ENCODE measurements around the gene ALOX12B.
"Not testable (repeated sequence)": the region's sequence is repeated elsewhere in the genome, so short reads cannot be mapped to it uniquely, and the experiment has no call there.

ALOX12B gene

DNA sequence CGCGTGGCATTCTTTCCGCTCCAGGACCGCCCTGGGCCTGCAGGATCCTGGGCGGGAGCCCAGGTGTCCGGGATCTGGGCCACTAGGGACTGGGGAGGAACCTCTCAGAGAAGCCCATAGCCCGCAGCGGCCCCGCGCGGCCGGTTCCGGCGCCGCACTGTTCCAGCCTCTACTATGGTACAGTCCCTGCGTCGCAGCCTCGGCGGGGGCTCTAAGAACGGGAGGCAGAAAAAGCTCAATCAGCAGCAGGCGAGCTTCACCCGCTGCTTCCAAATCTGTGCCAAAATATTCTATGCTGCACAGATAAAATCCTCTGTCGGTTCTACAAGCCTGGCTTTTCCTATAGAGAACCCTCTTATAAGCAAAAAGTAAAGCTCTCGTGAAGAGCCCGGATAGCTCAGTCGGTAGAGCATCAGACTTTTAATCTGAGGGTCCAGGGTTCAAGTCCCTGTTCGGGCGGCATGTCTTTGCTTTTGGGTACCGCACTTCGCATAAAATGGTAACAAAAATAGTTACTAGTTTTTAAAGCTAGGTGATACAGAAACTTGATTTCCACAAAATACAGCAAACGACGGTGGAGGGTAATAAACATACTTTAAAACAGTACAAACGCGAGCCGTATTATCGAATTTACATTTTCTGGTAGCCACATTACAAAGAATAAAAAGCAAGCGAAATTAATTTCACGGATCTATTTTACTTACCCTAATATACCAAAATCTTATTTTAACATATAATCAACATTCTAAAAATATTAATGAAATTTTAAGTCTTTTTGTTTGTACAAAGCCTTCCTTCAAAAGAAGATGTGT, 31.5 kb upstream of the ALOX12B start:
- DNase-seq (ENCODE audit: low spot score) = peak; percentile 83

DNA sequence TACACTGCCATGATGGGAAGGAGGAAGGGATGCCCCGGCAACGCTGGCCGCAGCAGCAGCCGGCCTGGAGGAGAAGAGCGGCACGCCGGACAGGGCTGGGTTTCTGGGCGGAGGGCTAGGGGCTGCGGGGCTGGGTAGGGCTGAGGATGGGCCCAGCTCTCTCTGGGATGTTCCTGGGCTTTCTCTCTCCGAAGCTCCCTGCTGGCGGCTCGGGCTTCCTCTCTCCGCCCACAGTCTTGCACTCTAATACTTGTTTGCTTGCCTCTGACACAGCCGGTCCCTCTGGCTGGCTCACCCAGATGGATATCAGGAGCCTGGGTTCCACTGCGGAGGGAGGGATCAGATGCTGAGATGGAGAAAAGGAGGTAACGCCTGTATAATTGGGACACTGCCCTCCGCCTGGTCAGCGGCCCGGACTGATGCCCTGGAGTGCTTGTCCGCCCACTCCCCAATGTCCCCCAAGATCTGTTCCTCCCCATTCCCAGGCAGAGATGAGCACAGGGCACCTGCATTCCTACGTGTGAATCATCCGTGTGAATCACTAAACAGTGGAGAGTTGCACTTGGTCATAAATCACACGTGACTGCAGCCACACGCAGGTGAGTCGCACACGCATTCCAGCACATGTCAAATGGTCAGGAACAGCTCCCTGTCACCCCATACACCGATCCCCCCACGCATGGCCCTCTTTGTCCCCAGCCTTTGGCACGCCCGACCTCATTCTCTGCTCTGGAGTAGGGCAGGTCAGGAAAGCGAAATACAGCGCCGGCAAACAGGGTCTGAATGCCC, 30.7 kb upstream of the ALOX12B start, which contains the start of gene ALOXE3:
Gene ALOXE3, minus strand, starts transcription at position 535 of the 789 bp plus-strand sequence. Its CDS starts 524 bp downstream, at position 11.
- no peak for DNase-seq (ENCODE audit: low spot score)

DNA sequence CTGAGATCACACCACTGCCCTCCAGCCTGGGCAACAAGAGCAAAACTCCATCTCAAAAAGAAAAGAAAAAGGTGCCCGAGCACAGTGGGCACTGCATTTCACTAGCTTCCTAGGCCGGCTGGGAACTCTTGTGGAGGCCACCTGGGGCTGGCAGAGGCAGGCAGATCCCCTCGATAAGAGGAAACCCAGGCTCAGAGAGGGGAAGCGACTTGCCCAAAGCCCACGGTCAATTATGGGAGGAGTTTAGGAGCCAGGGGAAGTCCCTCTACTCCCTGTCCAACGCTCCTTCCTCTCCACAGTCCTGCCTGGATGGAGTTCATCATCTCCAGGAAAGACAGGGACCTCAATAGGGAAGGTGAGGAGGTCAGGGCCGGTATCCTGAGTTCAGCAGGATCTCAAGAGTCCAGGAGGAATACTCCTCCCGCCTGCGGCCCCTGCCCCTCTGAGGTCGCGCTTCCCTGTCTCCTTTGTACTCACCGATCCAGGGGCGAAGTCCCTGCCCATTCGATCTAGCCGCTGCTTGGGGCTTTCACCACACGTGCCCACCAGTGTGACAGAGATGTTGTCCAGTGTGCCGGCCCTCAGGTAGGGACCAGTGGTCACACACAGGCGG, 30.0 kb upstream of the ALOX12B start:
- DNase-seq (ENCODE audit: low spot score) = no peak

DNA sequence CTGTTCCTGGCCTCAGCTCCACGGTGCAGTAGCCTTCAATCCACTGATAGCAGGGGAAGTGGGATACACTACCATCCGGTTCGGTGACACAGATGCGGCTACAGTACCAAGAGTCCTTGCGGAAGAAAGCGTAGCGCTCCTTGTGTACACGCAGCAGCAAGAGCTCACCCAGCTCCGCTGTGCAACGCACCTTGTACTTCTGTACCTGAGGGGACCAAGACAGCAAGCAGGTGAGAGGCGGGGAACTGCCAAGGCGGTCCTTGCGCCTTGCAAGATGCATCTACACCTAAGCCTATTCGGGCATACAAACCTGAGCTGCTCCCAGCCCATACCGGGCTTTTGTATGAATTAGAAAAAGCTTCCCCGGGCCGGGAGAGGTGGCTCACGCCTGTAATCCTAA, 29.3 kb upstream of the ALOX12B start:
- no peak for DNase-seq (ENCODE audit: low spot score)

DNA sequence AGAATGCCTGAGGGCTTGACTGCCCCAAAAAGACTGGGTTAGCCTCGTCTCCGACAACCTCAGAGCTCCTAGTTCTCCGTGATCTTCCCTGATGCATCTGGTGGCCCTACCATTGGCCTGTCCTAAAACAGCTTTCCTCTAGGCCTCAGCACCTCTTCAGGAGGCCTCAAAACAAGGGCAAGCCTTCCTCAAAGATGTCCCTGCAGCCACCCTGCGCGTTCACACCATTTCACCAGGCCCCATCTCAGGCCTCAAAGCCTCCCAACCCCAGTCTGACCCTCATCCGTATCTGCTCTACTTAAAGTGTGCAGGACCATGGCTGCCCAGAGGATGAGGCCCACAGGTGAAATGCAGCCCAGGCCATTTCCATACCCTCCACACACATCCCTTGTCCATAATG, 23.4 kb upstream of the ALOX12B start:
- no peak for DNase-seq (ENCODE audit: low spot score)

DNA sequence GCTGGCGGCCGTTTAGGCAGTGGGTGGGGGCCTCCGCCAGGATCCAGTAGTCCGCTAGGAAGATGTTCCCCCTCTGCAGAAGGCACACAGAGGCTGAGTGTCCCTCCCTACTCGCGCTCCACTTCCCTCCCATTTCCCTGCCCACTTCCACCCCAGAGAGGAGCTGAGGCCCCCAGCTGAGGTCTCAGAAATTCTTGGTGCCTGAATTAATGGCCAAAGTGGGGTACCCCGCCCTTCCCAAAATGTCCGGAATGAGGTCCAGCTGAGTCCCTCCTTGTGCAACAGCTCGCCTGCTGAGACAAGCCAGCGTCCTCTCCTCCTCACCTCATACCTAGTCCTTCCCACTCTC, 22.9 kb upstream of the ALOX12B start:
- DNase-seq (ENCODE audit: low spot score) = no peak

DNA sequence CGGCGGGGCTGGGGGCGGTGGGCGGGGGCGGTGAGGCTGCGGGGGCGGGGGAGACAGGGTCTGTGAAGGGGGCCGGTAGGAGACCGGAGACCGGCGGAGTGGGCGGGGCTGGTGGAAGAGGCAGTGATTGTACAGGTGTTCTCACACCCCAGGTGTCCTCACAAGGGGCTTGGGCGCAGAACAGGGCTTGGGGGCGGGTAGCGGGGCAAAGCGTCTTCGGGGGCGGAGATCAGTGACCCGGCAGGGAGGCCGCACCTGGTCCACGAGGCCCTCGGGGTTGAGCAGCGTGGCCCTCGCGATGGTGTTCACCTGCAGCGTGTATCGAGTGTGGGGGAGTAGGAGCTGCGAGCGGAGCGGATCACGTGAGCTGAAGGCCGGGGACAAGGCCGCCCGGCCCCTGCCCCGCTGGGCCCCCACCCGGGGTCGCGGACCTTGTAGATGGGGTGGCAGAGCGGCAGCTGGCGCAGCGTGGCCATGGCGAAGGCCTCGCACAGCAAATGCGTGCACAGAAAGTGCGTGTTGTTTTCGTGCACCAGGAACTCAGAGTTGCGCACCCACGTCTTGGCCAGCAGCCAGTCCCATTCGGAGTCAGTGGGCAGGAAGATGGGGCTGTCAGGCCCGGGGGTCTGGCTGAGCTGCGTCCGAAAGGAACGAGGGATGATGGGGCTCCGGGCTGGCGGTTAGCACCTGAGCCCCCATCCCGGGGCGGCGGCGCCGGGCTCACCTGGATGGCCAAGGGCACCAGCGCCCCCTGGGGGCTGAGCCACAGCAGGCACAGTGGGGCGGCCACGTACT, 22.3 kb upstream of the ALOX12B start:
- peak; percentile 3 for DNase-seq (ENCODE audit: low spot score)

DNA sequence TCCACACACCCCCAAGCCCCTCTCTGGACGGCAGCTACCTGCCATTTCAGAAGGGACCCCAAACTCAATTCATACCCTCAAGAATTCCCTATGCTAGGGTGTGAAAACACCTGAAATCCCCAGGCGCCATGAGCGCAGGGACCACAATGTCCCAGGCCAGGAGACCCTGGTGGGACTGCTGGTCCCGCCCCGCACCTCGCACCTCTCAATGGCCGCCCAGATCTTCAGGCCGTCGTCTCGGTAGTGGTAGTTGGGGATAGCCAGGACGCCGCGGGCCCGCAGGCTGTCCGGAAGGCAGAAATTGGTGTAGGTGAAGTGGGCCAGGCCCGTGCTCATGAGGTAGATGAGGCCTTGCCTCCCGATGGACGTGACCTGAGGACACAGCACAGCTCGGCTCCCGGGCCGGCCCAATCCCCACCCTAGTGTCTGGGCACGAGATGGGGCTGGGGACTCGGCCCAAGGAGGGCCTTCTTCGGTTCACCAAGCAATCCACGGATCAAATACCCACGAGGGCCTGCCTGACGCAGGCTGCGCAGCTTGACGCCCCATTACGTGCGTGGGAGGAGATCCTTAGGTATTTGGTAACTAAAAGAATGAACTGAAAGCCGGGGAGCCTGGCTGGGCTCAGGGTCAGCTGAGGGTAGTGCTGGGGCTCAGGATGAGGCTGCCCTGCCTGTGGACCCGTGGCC, 21.6 kb upstream of the ALOX12B start:
- no peak for DNase-seq (ENCODE audit: low spot score)

DNA sequence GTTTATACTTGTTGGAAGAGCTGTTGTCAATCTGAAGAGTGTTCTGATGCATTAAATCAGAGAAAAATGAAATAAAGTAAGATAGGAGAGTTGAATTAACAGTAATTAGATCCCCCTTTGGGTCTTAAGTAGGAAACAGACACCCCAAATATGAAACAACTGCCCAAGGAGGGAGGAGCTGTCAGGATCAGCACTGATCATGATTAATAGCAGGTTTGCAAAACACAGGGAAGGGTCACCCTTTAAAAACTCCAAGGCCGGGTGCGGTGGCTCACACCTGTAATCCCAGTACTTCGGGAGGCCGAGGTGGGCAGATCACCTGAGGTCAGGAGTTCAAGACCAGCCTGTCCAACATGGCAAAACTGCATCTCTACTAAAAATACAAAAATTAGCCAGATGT, 19.5 kb upstream of the ALOX12B start:
- not testable (repeated sequence) for DNase-seq (ENCODE audit: low spot score)

DNA sequence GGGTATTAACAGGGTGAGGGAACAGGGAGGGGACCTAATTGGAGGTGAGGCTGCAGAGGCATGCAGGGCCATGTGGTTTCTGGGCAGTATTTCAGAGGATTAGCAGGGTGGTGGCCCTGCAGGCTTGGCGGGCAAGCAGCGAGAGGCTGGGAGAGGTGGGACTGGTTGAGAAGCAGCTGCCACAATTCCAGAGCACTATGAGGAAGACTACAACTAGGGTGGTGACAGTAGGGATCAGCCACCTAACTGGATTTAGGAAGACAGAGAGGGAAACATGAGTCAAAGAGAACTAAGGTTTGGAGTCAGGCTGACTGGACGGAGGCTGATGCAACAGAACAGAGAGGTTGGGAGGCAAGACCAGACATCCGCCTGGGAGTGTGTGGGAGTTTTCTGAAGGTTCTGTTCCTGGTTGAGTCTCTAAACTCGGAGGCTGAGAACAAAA, 18.5 kb upstream of the ALOX12B start:
- no peak for DNase-seq (ENCODE audit: low spot score)

DNA sequence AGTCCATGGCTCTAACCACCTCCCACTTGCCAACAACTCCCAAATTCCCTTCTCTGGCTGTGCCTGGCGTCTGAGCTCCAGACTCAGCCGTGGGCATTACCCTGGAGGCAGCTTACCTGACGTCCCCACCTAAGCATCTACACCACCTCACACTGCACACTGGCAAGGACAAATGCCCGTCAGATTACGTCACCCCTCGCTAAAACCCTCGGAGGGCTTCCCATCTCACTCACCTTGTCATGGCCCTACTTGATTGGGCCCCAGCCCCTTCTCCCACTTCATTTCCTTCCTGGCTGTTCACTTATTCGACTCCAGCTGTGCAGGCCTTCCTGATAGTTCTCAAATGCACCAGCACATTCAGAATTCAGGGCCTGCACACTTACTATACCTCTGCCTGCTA, 17.4 kb upstream of the ALOX12B start:
- no peak for DNase-seq (ENCODE audit: low spot score)

DNA sequence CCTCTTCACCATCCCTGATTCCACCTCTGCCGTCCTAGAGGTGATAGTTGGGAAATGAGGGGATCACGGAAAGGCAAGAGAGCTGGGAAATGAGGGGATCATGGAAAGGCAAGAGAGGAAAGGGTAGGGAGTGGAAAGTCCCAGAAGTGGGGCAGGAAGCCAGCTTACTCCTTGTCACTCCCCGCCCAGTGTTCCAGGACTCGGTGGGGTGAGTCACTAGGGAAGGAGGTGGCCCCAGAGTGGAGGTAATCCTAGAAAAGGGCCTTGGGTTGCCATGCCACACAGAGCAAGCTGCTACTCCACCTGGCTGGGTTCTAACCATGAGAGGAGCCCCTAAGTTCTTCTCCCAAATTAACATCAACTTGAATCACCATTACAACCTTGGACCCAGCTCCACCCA, 16.0 kb upstream of the ALOX12B start:
- no peak for DNase-seq (ENCODE audit: low spot score)

DNA sequence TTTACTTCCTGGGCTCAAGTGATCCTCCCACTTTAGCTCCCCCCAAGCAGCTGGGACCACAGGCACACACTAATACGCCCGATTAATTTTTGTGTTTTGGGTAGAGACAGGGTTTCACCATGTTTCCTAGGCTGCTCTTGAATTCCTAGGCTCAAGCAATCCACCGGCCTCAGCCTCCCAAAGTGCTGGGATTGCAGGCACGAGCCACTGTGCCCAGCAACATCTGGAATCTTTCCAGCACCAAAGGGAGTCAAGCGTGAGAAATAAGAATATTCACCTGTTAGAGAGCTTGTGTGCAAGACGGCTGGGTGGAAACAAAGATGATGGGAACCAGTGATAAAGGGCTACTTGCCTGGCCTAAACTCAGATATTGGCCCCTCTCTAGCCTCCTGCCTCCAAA, 14.2 kb upstream of the ALOX12B start:
- DNase-seq (ENCODE audit: low spot score) = no peak

DNA sequence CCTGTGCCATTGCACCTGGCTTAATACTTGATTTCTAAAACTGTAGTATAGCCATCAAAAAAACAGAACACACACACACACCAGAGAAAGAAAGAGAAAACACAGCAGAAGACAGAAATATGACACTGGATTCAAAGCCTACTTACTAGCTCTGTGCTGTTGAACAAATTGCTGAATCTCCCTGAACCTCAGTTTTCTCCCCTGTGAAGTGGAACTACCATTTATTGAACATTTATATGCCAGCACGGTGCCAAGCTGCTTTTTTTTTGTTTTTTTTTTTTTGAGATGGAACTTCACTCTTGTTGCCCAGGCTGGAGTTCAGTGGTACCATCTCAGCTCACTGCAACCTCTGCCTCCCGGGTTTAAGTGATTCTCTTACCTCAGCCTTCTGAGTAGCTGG, 13.2 kb upstream of the ALOX12B start:
- no peak for DNase-seq (ENCODE audit: low spot score)

DNA sequence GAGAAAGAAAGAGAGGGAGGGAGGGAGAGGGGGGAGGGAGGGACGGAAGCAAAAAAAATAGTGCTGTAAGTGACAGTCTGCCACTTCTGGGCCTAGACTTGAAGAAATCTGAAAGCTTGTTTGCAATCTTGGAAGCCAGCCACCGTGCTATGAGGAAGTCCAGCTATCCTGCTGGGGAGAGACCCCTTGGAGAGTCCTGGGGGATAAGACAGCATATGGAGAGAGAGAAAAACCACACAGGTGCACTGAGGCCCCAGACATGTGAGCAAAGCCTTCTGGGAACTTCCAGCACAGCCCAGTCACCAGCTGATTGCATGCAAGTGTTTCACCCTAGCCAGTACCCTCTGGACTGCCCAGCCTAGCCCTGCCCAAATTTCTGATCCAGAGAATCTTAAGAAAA, 12.6 kb upstream of the ALOX12B start:
- no peak for DNase-seq (ENCODE audit: low spot score)

DNA sequence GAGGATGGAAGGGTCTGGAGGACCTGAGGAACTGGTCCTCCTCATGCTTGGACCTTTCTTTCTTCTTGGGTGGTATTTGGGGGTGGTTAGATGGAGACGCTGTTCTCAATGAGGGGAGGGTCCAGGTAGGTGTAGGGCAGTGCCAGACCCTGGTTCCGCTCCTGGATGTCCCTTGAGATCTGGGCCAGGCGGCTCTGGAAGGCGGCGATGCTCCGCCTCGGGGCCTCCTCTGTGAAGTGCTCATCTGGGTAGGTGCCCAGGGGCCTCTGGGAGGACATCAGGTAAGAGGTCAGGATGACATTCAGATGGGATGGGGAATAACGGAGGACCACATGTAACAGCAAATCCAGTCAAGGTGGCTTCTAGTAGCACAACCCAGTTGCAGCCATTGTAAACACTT, 9.0 kb upstream of the ALOX12B start:
- DNase-seq (ENCODE audit: low spot score) = no peak

DNA sequence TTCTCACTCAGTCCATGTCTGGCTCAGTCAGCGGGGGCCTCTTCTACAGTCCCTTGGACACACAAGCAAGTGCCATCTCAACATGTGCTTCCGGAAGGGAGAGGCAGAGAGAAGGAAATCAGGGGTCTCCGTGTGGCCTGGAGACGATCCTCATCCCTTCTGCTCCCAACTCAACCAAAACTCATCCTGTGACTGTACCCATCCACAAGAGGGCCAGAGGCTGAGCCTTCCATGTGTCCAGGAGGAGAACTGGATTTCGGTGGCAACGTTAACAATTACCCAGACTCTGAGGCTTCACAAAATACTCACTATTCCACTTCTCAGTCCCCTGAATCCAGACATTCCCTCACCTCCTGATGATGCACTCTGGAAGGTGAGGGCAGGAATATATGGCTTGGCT, 7.8 kb upstream of the ALOX12B start:
- DNase-seq (ENCODE audit: low spot score) = no peak

DNA sequence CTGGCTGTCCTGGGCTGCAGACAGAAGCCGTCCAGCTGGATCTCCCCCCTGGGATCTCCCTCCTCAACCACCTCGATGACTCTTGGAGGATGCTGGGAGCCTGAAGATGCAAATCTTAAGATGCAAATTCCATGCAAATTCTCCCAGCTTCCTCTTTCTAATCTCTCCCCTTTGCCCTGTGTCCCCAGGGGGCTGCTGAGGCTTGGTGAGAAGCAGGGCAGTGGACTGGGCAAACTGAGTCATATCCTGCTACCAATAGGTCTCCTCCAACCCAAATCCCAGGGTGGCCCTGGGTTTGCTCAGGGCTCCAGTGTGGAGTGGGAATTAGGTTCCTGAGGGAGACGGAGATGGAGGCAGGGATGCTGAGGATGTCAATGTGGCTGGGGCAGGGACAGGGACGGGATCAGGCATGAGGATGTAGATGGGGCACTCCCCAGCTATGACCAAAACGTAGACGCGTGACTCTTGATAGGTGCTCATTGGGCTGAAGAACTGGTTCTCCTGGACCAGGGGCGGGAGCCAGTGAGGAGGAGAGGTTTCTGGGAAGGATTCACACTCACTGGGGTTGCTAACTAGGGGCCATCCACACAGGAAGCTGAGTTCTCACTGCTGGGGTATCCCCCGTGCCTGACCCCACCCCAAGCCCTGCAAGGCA, 3.6 kb upstream of the ALOX12B start:
- no peak for DNase-seq (ENCODE audit: low spot score)

DNA sequence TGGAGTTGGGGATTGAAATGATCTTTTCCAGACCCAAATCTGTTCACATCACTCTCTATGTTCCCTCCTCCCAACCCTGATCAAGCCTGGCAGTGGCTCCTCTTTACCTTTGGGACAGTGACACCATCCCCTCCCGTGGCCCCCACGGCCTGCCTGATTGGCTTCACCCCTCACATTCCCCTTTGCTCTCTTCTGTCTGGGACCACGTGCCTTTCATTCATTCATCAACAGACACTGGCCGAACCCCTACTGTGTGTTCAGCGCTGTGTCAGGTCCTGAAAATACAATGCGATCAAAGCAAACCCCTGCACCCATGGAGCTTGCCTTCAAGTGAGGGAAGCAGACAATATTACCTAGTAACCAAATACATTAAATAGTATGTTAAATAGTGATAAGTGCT, 2.2 kb upstream of the ALOX12B start:
- DNase-seq (ENCODE audit: low spot score) = no peak

DNA sequence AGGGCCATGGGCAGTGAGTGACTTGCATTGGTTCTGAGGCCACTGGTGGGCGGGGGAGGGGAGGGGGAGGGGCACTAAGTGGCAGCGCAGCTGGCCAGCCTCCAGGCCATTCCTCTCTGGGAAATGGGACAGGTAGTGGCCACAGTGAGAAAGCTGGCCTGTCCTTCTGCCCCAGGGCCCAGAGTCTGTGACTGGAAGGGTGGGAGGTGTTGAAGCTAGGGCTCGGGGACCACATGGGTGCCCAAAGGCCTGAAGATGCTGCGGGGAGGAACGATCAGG, 375 bp upstream of the ALOX12B start:
- DNase-seq (ENCODE audit: low spot score) = no peak

DNA sequence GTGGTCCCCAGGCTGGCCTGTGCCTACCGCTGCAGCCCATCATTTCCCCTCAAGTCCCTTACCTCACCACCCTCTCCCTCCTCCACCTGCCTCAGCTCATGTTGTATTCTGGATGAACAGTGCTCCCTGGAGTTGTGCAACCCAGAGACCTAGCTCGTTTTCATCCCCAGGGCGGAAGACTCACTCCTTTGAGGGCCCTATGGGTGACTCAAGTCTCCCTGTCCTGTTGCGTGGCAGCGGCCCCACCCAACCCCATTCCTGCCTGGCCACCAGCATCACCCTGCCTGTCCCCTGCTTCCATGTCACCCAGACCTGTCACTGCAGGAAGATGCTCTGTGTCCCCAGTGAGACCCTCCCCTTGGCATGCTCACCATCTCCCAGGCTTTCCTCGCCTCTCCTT, 3.3 kb downstream of the ALOX12B start:
- DNase-seq (ENCODE audit: low spot score) = no peak
